HEK293 (cell line): Measurements from ENCODE around the gene RNF149.

Experiments
- CTCF ChIA-PET: fragments of 350-600 bp; formaldehyde crosslinking; extraction: SDS; loops from one replicate; lab custom pipeline; 2021; ENCODE audit warnings: antibody characterized with exemption; lab: Yijun Ruan, JAX
- POLR2A ChIA-PET: fragments of 300-600 bp; formaldehyde crosslinking; extraction: SDS; loops from one replicate; lab custom pipeline; 2020; ENCODE audit warnings: antibody characterized with exemption, inconsistent platforms; lab: Yijun Ruan, JAX
- H3K27ac ChIP-seq: fragments of 200-500 bp; sonication (Bioruptor generic); 2 replicates; pipeline ENCODE4 v1.5.1; 2014; ENCODE audit warnings: low read depth, low read length, control low read depth, inconsistent platforms; ENCODE audit errors: extremely low read depth
- H3K36me3 ChIP-seq, 2 experiments: fragments of 200-500 bp in 1 of 2; sonication (Bioruptor generic) in 1 of 2; 1 replicate in 1 of 2; 2 replicates in 1 of 2; pipeline ENCODE4 v1.5.1; 2014 to 2017; ENCODE audit warnings: inconsistent platforms in 2 of 2, low read length in 2 of 2; ENCODE audit not compliant: control insufficient read depth in 2 of 2, insufficient read depth in 1 of 2
- H3K4me1 ChIP-seq: fragments of 200-500 bp; sonication (Bioruptor generic); 2 replicates; pipeline ENCODE4 v1.5.1; 2014; ENCODE audit warnings: mild to moderate bottlenecking, low read length, inconsistent platforms; ENCODE audit not compliant: control insufficient read depth, insufficient read depth
- H3K4me3 ChIP-seq: 2 replicates; pipeline ENCODE4 v1.5.1; 2011; ENCODE audit warnings: low read depth, mild to moderate bottlenecking, control low read depth, low read length, moderate library complexity
- H3K9me3 ChIP-seq: fragments of 200-500 bp; sonication (Bioruptor generic); 2 replicates; pipeline ENCODE4 v1.5.1; 2014; ENCODE audit warnings: low read depth, low read length, inconsistent platforms; ENCODE audit not compliant: control insufficient read depth, insufficient read depth
- BCL6B ChIP-seq: fragments of 450-650 bp; formaldehyde crosslinking; IDR thresholded peaks from 2 replicates; pipeline ENCODE4 v1.5.1; 2017; ENCODE audit warnings: missing biosample characterization, missing genetic modification characterization
- GLIS1 ChIP-seq: fragments of 450-650 bp; formaldehyde crosslinking; IDR thresholded peaks from 2 replicates; pipeline ENCODE4 v1.5.1; 2016; ENCODE audit warnings: missing biosample characterization, missing genetic modification characterization
- MYNN ChIP-seq: fragments of 450-650 bp; formaldehyde crosslinking; IDR thresholded peaks from 2 replicates; pipeline ENCODE4 v1.5.1; 2016; ENCODE audit warnings: missing biosample characterization, missing genetic modification characterization, borderline replicate concordance
- OVOL3 ChIP-seq: fragments of 450-650 bp; formaldehyde crosslinking; IDR thresholded peaks from 2 replicates; pipeline ENCODE4 v1.5.1; 2016; ENCODE audit warnings: missing biosample characterization, missing genetic modification characterization
- PRDM1 ChIP-seq: fragments of 450-650 bp; formaldehyde crosslinking; IDR thresholded peaks from 2 replicates; pipeline ENCODE4; 2016; ENCODE audit warnings: missing biosample characterization, missing genetic modification characterization
- SP3 ChIP-seq: fragments of 450-650 bp; formaldehyde crosslinking; IDR thresholded peaks from 2 replicates; pipeline ENCODE4 v1.5.1; 2016; ENCODE audit warnings: missing biosample characterization, missing genetic modification characterization
- ZBTB11 ChIP-seq: fragments of 450-650 bp; formaldehyde crosslinking; conservative IDR thresholded peaks from 2 replicates; pipeline ENCODE4 v1.5.1; 2016; ENCODE audit warnings: low read depth, missing biosample characterization, missing genetic modification characterization
- ZBTB20 ChIP-seq: fragments of 450-650 bp; formaldehyde crosslinking; IDR thresholded peaks from 2 replicates; pipeline ENCODE4 v1.5.1; 2016; ENCODE audit warnings: missing biosample characterization, missing genetic modification characterization
- ZNF16 ChIP-seq: fragments of 450-650 bp; formaldehyde crosslinking; IDR thresholded peaks from 2 replicates; pipeline ENCODE4 v1.5.1; 2016; ENCODE audit warnings: low read depth, missing biosample characterization, missing genetic modification characterization
- ZNF175 ChIP-seq: fragments of 450-650 bp; formaldehyde crosslinking; IDR thresholded peaks from 2 replicates; pipeline ENCODE4 v1.5.1; 2016; ENCODE audit warnings: missing biosample characterization, missing genetic modification characterization
- ZNF211 ChIP-seq: fragments of 450-650 bp; formaldehyde crosslinking; IDR thresholded peaks from 2 replicates; pipeline ENCODE4 v1.5.1; 2016; ENCODE audit warnings: low read depth, missing biosample characterization, missing genetic modification characterization
- ZNF26 ChIP-seq: fragments of 450-650 bp; formaldehyde crosslinking; IDR thresholded peaks from 2 replicates; pipeline ENCODE4 v1.5.1; 2016; ENCODE audit warnings: missing biosample characterization, missing genetic modification characterization
- ZNF324 ChIP-seq: fragments of 450-650 bp; formaldehyde crosslinking; IDR thresholded peaks from 2 replicates; pipeline ENCODE4 v1.5.1; 2016; ENCODE audit warnings: missing biosample characterization, missing genetic modification characterization
- ZNF341 ChIP-seq: fragments of 450-650 bp; formaldehyde crosslinking; IDR thresholded peaks from 2 replicates; pipeline ENCODE4; 2016; ENCODE audit warnings: low read depth, missing biosample characterization, missing genetic modification characterization
- ZNF404 ChIP-seq: fragments of 450-650 bp; formaldehyde crosslinking; IDR thresholded peaks from 2 replicates; pipeline ENCODE4 v1.5.1; 2017; ENCODE audit warnings: missing biosample characterization, missing genetic modification characterization
- ZNF510 ChIP-seq: fragments of 450-650 bp; formaldehyde crosslinking; IDR thresholded peaks from 2 replicates; pipeline ENCODE4 v1.5.1; 2018; ENCODE audit warnings: mild to moderate bottlenecking, missing genetic modification characterization, missing biosample characterization; ENCODE audit not compliant: insufficient replicate concordance
- ZNF571 ChIP-seq: fragments of 450-650 bp; formaldehyde crosslinking; IDR thresholded peaks from 2 replicates; pipeline ENCODE4 v1.5.0; 2017; ENCODE audit warnings: missing biosample characterization, missing genetic modification characterization
- ZNF621 ChIP-seq: fragments of 450-650 bp; formaldehyde crosslinking; IDR thresholded peaks from 2 replicates; pipeline ENCODE4 v1.5.1; 2017; ENCODE audit warnings: missing biosample characterization, missing genetic modification characterization
- ZNF645 ChIP-seq: fragments of 450-650 bp; formaldehyde crosslinking; IDR thresholded peaks from 2 replicates; pipeline ENCODE4; 2016; ENCODE audit warnings: missing biosample characterization, missing genetic modification characterization
- ZNF670 ChIP-seq: fragments of 450-650 bp; formaldehyde crosslinking; IDR thresholded peaks from 2 replicates; pipeline ENCODE4 v1.5.1; 2016; ENCODE audit warnings: missing biosample characterization, missing genetic modification characterization, low read depth
- ZNF792 ChIP-seq: fragments of 450-650 bp; formaldehyde crosslinking; IDR thresholded peaks from 2 replicates; pipeline ENCODE4 v1.5.1; 2016; ENCODE audit warnings: missing biosample characterization, missing genetic modification characterization
- ZSCAN30 ChIP-seq: fragments of 450-650 bp; IDR thresholded peaks from 2 replicates; pipeline ENCODE4 v1.5.1; 2018; ENCODE audit warnings: missing biosample characterization, mild to moderate bottlenecking, missing genetic modification characterization, moderate library complexity

RNF149 gene

GRCh38 chr2:101295895-101296294, 12.6 kb downstream of the RNF149 start:
- POLR2A ChIA-PET, result interaction anchor here (0.6 to 1.7 kb wide), 2 partner anchors 13 to 144 kb away, joined by 3 to 5 read pairs; partner anchors contain the start of gene RNF149
- H3K4me1 ChIP-seq, result no peaks in the 10 kb centered on the region
- CTCF ChIA-PET, result interaction anchor here (1.0 kb wide), 1 partner anchor 46 kb away, joined by 4 read pairs; no protein-coding TSS in a partner anchor
- no peak overlapping the region for H3K4me3 ChIP-seq
- TF ChIP-seq ZNF621 (tag by site-specific recombination) (no peak), PRDM1 (tag by site-specific recombination) (no peak), ZNF792 (tag by site-specific recombination) (no peak), MYNN (no peak), SP3 (tag by site-specific recombination) (no peak)
- no peaks in the 10 kb centered on the region for H3K9me3 ChIP-seq
- H3K36me3 ChIP-seq, result peaks cover 10 to 27% of the 10 kb centered on the region in 2 experiments; a peak in 2 of 3 replicates
- H3K27ac ChIP-seq, result no peak overlapping the region

- Histone ChIP-seq H3K4me3 (no peak overlapping the region), H3K4me1 (no peaks in the 10 kb centered on the region), H3K36me3 (peaks cover 13 to 29% of the 10 kb centered on the region in 2 experiments; a peak in 2 of 3 replicates), H3K9me3 (no peaks in the 10 kb centered on the region), H3K27ac (no peak overlapping the region)
- ChIA-PET CTCF (no interaction called here), POLR2A (no interaction called here)
- TF ChIP-seq GLIS1 (tag by site-specific recombination) (no peak), ZNF175 (tag by site-specific recombination) (no peak), ZNF324 (tag by site-specific recombination) (no peak), ZNF404 (tag by site-specific recombination) (no peak), BCL6B (no peak), ZNF16 (tag by site-specific recombination) (no peak), ZNF670 (tag by site-specific recombination) (no peak), ZNF645 (no peak), OVOL3 (tag by site-specific recombination) (no peak), ZNF510 (tag by site-specific recombination) (no peak), ZNF211 (tag by site-specific recombination) (no peak), ZNF341 (tag by site-specific recombination) (no peak), ZNF26 (tag by site-specific recombination) (no peak), ZSCAN30 (tag by site-specific recombination) (no peak), ZBTB20 (no peak), ZNF571 (tag by site-specific recombination) (no peak), ZBTB11 (tag by site-specific recombination) (no peak)
Observed at GRCh38 chr2:101294861-101295260, 13.6 kb downstream of the RNF149 start.
